ENCODE measurements around the gene GID8.
"Not testable (repeated sequence)": the region's sequence is repeated elsewhere in the genome, so short reads cannot be mapped to it uniquely, and the experiment has no call there.

The GID8 gene

DNA sequence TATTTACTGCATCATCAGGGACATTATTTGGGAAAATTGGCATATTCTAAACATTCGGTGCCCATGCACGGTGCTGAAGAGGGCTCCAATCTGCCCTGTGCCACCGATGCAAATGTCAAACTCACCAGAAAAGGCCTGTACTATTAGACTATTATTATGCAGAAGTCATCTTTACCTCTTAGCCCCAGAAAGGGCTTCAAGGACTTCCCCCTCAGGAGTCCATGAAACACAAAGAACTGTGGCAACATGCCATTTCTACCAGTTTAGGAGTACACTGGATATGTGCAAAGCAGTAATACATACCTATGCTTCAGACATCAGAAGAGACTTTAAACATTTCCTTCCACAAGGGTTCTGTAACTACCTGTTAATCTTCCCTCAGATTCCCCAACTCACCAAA is 20.2 kb upstream of the GID8 start:
- TF ChIP-seq, protein P1, sequence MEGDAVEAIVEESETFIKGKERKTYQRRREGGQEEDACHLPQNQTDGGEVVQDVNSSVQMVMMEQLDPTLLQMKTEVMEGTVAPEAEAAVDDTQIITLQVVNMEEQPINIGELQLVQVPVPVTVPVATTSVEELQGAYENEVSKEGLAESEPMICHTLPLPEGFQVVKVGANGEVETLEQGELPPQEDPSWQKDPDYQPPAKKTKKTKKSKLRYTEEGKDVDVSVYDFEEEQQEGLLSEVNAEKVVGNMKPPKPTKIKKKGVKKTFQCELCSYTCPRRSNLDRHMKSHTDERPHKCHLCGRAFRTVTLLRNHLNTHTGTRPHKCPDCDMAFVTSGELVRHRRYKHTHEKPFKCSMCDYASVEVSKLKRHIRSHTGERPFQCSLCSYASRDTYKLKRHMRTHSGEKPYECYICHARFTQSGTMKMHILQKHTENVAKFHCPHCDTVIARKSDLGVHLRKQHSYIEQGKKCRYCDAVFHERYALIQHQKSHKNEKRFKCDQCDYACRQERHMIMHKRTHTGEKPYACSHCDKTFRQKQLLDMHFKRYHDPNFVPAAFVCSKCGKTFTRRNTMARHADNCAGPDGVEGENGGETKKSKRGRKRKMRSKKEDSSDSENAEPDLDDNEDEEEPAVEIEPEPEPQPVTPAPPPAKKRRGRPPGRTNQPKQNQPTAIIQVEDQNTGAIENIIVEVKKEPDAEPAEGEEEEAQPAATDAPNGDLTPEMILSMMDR (IDR thresholded peaks at IDR 0.05; ENCODE audit: low read depth, low read length): no peak
- no peak for DNase-seq (ENCODE audit: extremely low read depth, low read depth)

DNA sequence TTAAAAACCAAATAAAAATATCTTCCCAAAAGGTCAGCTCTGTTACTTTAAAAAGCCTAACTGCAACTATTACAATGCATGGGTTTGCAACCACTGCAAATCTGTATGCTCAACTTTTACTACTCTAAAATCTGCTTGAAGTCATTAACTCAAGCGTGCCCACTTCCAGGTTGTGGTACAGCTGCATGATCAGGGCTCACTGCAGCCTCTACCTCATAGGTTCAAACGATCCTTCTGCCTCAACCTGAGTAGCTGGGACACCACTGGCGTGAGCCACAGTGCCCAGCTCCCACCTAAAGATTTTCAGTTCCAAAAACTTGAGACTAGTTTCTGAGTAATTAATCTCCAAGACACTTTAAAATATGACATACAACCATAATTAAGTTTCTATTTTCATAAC is 19.8 kb upstream of the GID8 start:
- no peak for DNase-seq (ENCODE audit: extremely low read depth, low read depth)
- TF ChIP-seq, protein P1 (IDR thresholded peaks at IDR 0.05; ENCODE audit: low read depth, low read length): no peak

DNA sequence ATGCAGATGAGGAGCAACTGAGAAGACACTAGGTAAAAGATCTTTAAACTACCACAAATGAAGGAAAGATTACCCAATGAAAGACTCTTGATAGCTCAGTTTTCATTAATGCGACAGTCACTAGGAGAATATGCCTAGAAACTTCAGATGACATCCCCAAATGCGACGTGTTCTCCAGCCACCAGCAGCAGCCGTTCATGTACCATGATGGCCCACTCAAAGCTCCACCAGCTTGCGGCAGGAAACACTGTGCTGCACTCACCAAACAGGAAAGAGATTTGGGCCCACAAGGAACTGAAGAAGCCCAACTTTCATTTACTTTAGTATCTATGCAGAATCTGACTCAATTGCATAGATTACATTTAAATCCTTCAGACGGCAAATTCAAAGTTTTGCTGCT is 19.1 kb upstream of the GID8 start:
- DNase-seq (ENCODE audit: extremely low read depth, low read depth): no peak
- TF ChIP-seq, protein P1 (IDR thresholded peaks at IDR 0.05; ENCODE audit: low read depth, low read length): no peak

DNA sequence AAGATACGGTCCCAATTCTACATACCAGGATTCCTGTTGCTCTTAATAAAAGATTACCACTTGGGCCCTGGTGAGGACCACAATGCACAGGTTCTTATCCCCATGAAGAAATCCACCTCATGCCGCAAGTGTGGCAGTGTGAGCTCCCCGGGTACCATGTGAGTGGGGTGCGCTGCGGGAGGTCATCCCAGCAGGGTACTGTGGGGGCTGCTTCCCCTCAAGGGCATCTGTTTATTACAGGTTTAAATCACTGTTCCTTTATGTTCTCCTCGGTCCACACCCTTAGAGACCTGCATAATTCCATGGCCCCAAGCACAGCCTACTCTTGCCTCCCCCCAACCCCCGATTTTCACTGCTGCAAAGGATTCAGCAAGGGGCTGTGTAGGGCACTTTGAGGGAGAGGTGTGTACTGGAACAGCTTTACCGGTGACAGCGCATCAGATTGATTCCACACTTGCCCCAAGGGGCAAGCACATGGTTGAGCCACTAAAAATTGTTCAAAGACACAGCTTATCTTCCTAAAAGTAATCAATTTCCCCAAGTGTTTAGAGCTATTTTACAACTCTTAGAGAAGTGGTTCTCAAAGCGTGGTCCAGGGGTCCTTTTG is 17.8 kb upstream of the GID8 start:
- TF ChIP-seq, protein P1 (IDR thresholded peaks at IDR 0.05; ENCODE audit: low read depth, low read length): no peak
- no peak for DNase-seq (ENCODE audit: extremely low read depth, low read depth)

DNA sequence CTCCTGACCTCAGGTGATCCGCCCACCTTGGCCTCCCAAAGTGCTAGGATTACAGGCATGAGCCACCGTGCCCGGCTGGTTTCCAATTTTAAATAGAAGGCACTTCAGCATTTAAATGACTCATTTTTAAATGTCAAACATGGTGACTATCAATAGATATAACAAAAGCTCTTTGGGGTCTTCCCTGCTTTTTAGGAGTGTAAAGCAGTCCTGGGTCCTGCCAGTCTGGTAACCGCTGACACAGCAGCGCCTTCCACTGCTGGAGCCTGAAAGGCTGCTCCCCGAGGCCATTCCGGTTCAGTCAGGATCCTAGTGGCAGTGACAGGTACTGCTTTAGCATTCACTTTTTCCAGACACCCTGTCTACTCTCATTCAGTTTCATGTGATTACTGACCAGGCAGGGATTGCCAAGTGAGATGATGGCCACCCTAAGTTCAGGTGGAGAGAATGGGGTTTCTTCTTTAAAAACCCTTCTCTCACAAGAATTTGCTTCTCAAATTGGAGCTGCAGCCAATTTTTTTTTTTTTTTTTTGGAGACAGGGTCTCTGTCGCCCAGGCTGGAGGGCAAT is 16.7 kb upstream of the GID8 start:
- no peak for DNase-seq (ENCODE audit: extremely low read depth, low read depth)
- TF ChIP-seq, protein P1 (IDR thresholded peaks at IDR 0.05; ENCODE audit: low read depth, low read length): peak; percentile 32

DNA sequence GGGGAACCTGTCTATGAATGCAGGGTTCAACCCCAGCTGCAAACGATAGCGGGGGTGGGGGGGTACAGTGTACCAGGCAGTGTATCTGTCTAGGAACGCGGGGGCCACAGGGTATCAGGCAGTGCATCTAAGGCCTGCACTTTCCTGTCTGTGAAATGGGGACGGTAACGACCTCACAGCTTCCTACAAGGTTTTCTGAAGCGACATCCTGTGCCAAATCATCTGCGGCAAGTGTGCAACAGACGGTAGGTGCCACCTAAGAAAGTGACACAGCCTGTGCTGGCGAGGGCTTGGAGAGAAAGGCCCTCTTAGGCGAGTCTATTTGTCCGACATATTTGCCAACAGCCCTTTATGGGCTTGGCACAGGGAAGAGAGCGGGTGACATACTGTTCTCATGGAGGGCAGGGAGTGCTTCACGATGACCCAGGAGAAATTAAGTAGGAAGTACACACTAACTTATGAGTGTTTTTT is 15.5 kb upstream of the GID8 start:
- DNase-seq (ENCODE audit: extremely low read depth, low read depth): no peak
- TF ChIP-seq, protein P1 (IDR thresholded peaks at IDR 0.05; ENCODE audit: low read depth, low read length): no peak

DNA sequence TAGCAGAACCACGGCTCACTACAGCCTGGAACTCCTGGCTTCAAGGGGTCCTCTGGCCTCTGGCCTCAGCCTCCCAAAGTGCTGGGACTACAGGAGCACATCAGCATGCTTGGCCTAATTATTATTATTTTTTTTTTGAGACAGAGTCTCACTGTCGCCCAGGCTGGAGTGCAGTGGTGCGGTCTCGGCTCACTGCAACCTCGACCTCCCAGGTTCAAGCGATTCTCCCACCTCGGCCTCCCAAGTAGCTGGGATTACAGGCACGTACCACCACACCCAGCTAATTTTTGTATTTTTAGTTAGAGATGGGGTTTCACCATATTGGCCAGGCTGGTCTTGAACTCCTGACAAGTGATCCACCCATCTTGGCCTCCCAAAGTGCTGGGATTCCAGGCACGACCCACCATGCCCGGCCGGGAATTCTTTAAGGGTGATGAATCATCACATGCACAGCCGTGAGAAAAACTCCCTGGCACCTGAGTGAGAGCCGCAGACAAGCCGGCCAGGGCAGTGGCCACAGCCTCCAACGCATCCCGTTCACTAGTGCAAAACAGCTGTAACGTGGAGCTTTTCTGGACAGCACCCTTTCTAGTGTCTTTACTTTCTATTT is 14.8 kb upstream of the GID8 start:
- not testable (repeated sequence) for DNase-seq (ENCODE audit: extremely low read depth, low read depth)
